Cardiac septum (tissue), 1 donor: ENCODE data around the gene STRADA. TPM values are rescaled to one million over a fixed set of nuclear protein-coding genes. Genes with fewer than 3 reads are reported as not detected.

Experiments
- DNase-seq: peaks from one replicate; pipeline ENCODE4 v3.0.0-alpha.2; 2020; ENCODE audit warnings: low spot score
- intact Hi-C: fragments of 100-400 bp; cut with DNase I; formaldehyde crosslinking; loops from one replicate; pipeline ENCODE4 v1.14.0; 2022
- total RNA-seq: library from RNA; stranded (reverse); fragmentation: NEBNext Ultra II Directional; extraction: Animal tissue kit (Norgen Biotek cat#: 25700); gene quantifications from one replicate; pipeline ENCODE4 v1.2.1, GENCODE V29; 2021
- donor health status: DM: no; HTN: no; CAD: no.

Gene STRADA
- total RNA-seq, 1 donor from 2014 or later, result 20.4 TPM

DNA sequence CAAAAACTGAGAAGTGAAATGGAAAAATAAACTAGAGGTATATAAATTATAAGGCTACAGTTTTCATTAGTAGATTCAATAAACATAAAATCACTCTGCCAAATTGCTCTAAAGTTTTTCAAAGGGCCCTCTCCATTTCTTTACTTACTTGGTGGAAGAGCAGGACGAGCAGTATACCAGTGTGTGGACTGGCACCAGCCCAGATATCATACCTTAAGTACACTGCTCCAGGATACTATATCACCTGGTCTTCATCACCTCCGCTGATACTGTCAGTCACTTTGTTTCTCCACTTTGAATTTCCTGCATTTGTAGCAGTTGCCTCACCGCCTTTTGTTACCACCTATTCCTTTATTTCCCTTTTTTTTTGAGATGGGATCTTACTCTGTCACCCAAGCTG lies 81.7 kb downstream of the STRADA start:
- no peak for DNase-seq
- intact Hi-C loops, result no loop called here

- intact Hi-C loops, result no loop called here
Measured at GRCh38 chr17:63658366-63658765, 83.2 kb downstream of the STRADA start.

GRCh38 chr17:63657786-63658185 lies 83.8 kb downstream of the STRADA start:
- intact Hi-C loops, result no loop called here
- DNase-seq, result no peak

More at GRCh38 chr17:63658366-63658765, 83.2 kb downstream of the STRADA start:
- DNase-seq, result no peak

DNA sequence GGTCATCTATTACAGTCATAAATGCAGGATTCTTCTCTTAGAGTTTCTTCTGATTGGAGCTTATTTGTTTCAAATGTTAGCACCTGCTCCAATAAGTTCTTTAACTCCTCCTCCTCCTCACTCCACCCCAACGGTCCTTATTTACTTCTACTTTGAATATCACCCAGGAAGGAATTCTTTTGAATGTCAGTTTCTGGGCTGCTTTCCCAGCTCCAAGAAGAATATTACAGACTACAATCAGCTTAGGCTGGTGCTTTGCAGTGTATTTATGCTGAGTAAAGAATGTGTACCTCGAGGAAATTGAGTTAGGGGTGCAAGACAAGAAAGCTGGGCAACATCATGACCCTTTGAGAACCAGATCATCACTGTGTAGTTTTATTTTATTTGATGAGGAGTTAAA lies 88.5 kb downstream of the STRADA start:
- intact Hi-C loops, result no loop called here
- DNase-seq, result no peak

Other genes with a start within 250 kb of the STRADA start
- gene KCNH6, start 218.4 kb downstream of the STRADA start, total RNA-seq, result not detected
- 47.4 TPM for gene DCAF7, start 191.3 kb downstream of the STRADA start, total RNA-seq
- gene TACO1, start 140.9 kb downstream of the STRADA start, total RNA-seq, result 39.4 TPM
- gene MAP3K3, start 119.4 kb downstream of the STRADA start, total RNA-seq, result 101 TPM
- 7.5 TPM for gene LIMD2, start 41.7 kb downstream of the STRADA start, total RNA-seq
- gene CCDC47, start 31.8 kb upstream of the STRADA start, total RNA-seq, result 78.7 TPM
- 66.1 TPM for gene DDX42, start 32.4 kb upstream of the STRADA start, total RNA-seq
- gene PSMC5, start 85.6 kb upstream of the STRADA start, total RNA-seq, result 109 TPM
- gene FTSJ3, start 85.9 kb upstream of the STRADA start, total RNA-seq, result 29.9 TPM
- gene SMARCD2, start 100.9 kb upstream of the STRADA start, total RNA-seq, result 18.8 TPM
- gene CSH2, start 131.9 kb upstream of the STRADA start, total RNA-seq, result not detected
- not detected for gene GH2, start 140.1 kb upstream of the STRADA start, total RNA-seq
- not detected for gene CSH1, start 154.8 kb upstream of the STRADA start, total RNA-seq
- not detected for gene CSHL1, start 169.5 kb upstream of the STRADA start, total RNA-seq
- gene GH1, start 177.0 kb upstream of the STRADA start, total RNA-seq, result not detected
- gene CD79B, start 190.5 kb upstream of the STRADA start, total RNA-seq, result 2.7 TPM
- 0.22 TPM for gene SCN4A, start 231.1 kb upstream of the STRADA start, total RNA-seq